HG03060 (cell line): Measurements from ENCODE around the gene CIROP.

Experiments
- ATAC-seq: cut with Tn5 transposase; IDR thresholded peaks from one replicate; pipeline ENCODE4 v1.9.1; 2021; ENCODE audit warnings: low read depth, moderate number of reproducible peaks; ENCODE audit not compliant: unreplicated experiment

CIROP gene

DNA sequence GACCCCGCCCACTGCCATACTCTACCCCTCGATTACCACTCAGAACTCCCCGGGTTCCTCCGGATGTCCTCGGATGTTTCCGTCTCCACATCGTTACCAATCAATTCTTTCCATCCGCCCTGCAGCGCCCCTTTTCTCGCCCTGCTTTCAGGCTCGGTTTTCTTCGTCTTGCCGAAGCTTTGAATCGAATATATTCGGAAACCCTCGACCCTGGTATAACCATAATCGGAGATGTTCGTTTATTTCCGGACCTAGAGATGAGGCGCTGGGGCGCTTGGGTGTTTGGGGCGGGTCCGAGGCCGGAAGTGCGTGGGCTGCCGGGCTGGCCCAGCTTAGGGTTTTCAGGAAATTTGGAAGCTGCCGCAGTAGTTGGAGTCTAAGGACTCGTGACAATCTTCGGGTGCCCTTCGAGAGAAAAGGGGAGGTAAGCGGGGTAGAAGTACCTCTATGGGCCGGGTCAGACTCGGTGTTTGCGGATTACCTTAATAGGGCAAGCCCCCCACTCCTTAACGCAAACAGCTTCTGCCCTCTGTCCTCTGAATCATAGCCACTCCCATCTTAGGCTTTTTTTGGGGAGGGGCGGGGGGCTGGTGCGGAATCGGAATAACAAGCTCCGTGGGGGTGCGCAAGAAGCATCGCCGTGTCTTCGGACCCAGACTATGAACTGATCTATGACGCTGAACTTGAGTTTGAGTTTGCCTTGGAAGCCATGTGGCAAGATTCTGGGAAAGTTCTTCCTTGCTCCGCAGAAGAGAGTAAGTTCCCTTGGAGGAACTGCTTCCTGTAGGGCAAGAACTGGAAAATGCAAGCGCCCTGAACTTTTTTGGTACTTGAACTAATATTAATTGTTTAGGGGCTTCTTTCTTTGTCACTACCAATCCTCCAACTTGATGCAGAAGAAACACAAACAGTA lies 9.3 kb downstream of the CIROP start, which contains the start of gene C14orf119:
Gene C14orf119 (plus strand): TSS at position 310 of the 913 bp plus-strand sequence. CDS start 2,154 bp downstream, outside the sequence.
- ATAC-seq = peak; percentile 89

DNA sequence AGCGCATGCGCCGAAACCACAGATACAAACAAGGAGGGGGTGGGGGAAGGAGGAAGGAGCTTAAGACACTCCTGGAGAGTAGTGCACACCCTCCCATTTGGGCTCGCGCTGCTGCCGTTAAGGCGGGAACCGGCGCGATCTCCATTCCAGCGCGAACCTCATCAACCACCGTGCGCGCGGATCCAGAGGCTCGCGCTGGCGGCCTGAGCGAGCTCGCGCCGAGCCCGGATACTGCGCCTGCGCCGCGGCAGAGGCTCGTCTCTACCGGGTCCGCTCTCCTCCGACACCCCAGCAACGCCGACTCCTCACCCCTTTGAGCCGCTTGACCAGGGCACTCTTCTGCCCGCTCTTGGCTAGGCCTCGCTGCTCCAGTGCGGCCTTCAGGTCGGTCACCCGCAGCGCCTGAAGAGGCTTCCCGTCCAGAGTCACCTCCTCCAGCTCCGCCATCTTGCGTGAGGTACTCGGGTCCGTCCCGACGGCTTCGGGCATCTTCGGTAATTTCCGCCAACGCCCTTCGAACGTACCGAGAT lies 10.1 kb downstream of the CIROP start, which contains the start of gene ACIN1:
Gene ACIN1 (minus strand): TSS at position 471 of the 530 bp plus-strand sequence. CDS start 24 bp downstream, at position 447.
- peak; percentile 17 for ATAC-seq

DNA sequence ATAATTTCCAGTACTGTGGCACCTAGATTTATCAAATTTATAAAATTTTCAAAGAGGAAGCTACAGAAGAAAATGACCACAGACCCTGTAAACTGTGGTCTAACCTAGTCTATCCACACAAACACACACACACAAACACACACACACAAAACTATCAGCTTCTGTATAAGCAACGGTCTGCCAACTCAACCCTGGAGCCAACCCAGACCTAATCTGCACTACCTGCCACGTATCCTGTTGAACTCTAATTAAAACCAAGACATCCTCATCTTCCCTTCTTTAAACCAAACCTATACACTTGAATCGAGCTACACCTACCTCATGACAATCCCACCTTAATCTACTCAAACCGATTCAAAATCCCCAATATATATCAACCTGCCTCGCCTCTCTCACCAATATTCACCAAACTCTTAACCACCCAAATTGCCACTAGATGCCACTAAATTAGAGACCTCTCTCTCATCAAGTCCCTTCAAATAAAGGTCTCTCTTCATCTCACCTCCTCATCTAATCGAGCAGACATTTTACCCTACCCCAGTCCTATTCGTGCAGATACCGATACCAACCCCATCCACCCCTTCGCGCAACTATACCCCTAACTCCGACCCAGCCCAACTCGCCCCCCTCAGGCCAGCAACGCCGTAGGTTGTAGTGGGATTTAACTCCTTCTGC lies 10.7 kb downstream of the CIROP start:
- ATAC-seq = no peak

DNA sequence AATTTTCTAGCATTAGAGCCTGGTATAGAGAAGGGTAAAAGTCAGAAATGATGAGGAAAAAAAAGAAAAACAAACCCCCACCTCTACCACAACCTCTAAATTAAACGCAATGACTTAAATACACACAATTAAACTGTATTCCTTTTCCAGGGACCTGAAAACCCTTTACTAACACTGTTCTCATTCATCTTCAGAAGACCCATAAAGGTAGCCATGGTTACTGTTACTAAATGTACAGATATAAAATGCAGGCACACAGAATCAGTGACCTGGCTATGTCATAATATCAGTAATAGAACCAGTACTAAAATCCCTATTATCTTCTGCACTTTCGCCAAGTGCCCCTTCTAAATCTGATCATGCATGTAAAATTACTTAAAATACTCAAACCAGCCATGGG lies 11.3 kb downstream of the CIROP start:
- ATAC-seq = no peak

DNA sequence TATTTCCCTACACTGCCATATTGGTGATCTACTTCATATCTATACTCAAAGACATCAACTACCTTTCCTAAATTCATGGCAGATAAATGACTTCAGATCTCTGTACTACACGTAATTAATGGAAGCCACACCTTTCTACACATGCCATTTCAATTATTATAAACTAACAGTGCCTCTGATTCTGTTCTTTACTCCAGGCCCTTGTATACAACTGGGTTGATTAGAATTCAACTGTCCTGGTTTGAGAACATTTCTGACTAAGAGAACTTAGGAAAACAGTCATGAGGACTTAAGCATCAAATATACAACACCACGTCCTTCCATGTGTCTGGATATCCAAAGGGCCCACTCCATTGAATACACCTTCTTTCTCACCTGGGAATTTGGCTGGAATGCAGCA lies 11.7 kb downstream of the CIROP start:
- no peak for ATAC-seq

DNA sequence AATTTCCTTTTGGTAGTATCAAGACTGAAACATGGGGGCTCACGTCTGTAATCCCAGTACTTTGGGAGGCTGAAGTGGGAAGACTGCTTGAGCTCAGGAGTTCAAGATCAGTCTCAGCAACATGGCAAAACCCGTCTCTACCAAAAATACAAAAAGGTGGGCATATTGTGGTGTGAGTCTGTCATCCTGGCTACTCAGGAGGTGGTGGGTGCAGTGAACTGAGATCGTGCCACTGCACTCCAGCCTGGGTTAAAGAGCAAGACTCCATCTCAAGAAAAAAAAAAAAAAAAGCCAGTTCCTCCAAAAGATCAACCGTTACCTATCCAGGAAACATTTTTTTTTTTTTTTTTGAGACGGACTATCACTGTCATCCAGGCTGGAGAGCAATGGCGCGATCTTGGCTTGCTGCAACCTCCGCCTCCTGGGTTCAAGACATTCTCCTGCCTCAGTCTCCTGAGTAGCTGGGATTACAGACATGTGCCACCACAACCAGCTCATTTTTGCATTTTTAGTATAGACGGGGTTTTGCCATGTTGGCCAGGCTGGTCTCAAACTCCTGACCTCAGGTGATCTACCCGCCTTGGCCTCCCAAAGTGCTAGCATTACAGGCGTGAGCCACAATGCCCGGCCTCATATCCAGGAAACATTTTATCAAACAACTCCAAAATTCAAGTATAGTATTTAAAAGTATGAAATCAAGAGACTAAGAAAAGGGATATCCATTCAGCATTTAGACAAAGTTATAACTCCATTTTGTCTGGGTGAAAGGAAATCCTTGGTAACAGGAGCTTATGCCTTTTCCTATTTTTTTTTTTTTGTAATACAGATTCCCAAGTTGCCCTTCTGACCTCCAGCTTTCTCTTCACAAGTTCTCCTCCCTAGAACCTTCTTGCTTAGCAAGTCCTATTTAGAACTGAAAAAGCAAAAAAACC lies 13.2 kb downstream of the CIROP start:
- ATAC-seq = no peak

DNA sequence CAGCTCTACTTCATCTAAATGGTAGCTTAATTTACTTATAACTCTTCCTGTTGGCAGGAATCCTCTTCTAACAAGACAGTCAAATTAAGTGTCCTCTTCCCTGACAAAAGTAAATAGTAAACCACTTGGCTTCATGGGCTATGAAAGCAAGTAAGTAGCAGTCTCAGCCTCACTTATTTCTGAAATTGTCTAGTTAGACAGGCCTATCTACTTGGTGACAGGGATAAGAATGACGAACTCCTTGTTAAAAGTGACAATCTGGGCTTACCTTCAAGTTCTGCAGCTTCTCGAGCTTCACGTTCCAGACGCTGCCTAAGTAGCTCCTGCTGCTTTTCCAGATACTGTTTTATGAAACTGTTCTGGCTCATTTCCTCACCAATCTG lies 14.5 kb downstream of the CIROP start:
- ATAC-seq = no peak

DNA sequence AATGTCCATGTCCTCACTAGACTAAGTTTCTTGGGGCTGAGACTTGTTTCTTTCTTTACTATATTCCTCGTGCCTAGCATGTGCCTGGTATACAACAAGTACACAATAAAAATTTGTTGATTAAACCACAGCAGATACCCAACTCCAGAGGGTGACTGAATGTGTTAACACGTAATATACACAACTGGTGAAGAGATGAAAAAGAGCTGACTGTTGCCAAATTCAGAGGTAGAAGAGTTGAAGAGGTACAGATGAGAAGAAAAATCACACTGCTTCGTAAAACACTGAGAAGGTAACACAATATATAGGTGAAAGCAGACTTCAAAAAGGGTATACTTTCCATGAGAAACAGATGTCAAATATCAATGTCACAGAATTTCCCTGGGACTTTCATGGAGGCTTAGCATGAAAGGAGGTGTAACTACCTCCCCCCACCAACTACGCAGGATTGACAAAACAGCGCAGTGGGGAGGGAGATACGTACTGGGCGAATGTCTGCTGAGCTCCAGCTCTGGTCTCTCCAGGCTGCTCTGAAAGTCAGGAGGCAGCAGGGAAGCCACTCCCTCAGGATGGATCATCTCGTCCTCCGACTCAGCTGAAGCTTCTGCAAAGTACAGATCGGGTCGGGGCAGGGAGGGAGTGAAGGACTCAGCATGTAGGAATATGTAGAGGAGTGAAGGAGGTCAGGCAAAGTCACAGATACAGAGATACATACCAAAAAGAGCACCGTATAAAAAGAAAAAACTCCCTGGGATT lies 15.1 kb downstream of the CIROP start:
- no peak for ATAC-seq

DNA sequence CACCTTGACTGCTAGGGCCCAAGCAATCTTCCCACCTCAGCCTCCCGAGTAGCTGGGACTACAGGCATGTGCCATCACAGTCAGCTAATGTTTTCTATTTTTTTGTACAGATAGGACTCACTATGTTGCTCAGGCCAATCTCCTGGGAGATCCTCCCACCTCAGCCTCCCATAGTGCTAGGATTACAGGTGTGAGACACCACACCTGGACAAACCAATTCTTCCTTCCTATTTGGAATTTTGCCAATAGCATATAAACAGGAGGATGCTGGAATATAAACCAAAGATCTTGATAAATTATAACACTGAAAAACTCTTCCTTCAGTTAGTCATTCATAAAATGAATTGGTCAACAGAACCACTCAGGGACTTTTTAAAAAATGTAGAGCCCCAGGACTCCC lies 18.2 kb downstream of the CIROP start:
- no peak for ATAC-seq

DNA sequence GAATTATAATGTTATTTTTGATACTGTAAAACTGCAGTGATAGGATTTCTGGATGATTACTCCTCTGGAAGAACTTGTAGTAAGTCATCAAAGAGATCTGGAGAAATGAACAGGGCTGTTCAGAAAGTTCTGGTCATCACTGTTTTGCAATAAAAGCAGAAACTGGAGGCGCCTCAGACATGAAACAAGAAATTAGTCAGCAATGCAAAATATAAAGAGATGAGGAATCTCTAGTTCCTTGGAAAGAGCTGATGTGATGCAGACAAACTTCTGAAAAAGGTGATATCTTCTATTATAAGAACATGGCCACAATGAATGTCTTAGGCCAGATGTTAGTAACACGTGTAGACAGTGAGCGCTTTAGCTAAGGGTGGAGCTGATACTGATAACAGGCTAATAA lies 19.3 kb downstream of the CIROP start:
- no peak for ATAC-seq

DNA sequence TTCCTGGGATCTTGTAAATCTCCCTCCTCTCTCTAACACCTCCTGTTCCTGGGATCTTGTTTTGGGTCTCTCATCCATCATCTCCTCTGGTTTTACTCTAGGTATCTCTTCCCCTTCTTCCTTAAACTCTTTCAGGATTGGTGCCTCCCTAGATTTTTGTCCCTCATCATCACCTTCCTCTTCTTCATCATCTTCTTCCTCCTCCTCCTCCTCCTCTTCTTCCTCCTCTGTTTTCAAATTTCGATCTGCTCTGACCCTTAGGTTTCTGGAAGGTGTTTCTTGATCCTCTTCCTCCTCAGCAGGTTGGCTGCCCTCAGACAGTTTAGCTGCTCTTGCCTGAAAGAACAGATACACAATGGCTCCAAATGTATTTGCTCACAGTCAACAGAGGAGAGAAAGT lies 24.3 kb downstream of the CIROP start:
- no peak for ATAC-seq

DNA sequence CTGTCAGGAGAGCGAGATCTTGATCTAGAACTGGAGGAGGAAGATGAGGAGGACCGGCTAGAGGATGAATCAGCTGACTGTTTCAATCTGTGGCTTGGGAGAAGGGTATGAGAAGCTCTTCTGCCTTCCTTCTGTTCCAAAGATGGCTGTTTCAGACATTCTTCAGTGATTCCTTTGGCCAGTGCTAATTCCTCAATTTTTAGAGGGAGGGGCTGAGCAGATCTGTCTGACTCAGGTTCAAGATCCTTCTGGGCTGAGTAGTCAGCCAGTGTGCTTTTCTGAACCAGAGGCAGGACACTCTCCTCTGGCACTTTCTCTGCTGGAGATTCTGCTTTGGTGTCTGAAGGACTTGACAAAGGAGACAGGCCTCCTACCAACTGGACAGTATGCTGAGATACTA lies 25.1 kb downstream of the CIROP start:
- ATAC-seq = no peak

DNA sequence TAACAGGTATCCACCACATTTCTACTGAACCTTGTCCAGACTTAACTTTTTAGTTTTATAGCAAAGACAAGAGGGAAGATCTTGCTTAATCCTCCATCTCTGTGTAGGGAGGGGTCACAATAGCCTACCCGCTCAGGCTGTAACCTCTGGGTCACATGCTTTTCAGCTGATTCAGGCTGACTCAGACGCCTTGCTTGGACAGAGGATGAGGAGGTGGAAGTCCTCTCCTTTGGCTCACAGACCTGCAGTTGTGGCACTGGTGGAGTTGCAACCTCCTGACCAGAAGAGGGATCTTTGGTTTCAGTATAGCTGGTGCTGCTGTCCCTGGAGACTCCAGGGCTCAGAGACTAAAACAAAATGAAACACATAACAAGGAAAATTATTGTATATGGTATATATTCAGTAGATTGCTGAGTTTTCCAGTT lies 26.1 kb downstream of the CIROP start:
- no peak for ATAC-seq

DNA sequence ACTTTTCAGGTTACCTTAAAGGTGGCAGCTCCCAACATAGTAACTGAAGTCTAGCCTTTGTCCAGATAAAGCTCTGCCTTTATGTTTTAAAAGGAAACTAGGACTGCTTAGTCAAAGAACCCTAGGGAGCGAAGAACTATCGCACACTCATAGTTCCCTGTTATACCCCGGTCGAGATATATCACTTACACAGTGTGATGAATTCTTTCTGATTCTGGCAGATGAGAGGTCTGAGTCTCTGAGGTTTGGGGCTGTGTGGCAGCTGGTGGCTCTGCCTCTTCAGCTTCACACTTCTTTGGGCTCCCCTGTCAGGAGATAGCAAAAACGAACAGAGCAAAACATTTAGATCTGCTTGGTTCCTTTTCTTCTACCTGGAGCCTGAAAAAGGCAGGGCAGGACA lies 26.8 kb downstream of the CIROP start:
- no peak for ATAC-seq

DNA sequence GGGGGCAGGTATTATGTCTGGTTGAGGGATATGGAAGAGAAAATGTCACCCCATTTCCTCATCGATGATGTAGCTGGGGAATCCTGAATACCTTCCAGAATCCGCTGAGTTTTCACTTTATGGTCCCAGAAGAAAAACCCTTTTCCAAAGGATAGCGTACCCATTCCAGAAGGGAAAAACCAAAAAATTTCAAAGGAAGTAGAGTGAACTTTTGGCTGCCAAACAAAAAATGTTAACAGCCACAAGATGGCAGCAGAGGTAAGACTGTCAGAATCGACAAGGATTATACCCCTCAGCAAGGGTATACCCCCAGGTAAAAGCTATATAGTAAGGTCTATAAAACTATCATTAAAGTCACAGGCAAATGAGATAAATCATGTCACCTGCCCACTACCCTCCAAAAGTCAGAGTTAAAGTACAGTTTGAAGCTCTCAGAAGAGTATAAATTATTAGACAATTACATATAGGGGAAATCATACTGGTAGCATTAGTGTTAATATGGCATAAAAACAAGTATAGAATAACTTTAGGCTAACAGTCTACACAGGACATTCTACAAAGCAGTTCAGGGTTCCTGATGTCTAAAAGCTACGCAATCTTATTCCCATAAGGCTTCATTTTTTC lies 27.9 kb downstream of the CIROP start:
- ATAC-seq = no peak

DNA sequence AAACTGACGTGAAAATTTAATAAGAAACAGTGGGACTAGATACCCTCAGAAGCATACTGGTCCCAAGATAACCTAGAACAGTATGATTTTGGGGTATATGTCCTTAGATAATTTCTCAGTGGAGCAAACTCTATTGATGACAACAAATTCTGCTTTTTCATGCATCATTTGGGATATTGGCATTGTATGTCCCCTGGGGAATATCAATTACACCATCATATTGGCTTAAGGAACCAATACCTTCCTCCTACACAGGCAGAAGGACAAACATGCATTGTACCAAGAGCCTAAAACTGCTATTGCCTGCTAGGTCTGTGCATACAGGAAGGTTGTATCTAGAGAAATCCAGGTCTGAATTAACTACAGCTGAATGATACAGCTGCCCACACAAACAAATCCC lies 29.9 kb downstream of the CIROP start:
- ATAC-seq = no peak

DNA sequence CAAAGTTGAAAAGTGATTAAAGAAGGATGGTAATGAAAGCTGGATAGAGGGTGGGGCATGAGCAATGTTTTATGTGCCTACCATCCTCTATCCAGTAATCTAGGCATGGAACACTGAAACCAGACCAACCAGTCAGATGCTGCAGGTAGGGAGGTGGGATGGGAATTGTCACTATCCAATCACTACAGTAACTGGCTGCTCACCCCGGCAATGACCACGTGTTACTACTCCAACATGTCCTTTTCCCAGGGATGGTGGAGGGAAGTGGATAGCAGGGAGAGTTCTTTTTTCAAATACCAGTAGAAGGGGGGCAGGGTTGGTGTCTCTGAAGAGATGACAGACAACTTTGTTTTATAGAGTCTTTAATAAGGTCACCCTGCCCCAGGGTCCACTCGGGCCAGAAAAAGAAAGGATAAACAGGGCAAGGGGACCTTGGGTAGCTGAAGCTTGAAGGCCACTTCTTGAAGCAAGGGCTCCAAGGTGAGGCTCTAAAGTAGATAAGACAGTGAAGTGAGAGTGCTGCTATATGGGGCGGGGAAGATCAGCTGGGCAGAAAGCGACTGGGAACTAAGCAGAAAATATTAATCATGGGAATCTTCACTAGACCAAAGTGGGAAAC lies 32.8 kb downstream of the CIROP start:
- ATAC-seq = no peak

DNA sequence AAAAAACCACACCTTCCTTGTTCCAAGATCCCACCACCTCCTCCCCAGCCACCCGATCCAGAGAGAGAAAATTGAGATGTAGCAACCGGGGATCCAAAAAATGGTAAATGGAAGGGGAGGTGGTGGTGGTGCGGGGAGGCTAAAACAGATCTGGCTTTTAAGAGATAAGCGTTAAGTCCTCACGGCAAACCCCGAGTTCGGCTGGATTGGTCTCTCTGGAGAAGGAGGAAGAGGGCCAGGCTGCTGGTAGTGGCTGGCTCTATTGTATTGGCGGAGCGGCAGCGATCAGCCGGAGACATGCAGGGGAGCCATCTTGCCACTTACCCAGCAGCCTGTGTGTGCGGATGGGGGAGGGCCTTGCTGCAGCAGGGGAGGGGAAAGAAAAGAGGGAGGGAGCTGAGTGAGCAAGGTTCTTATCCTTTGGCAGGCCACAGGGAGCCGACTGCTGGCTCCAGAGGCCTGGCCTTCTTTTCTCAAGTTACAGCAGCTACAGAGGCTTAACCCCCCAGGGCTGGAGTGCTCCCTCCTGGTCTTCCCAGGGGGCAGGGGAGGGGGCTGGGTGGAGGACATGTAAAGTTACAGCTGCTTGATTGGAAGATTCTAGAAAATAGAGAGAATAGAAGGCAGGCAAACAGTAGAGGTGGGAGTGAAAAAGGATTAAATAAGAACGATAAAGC lies 33.4 kb downstream of the CIROP start:
- ATAC-seq = no peak
